HEK293T (cell line): ENCODE results near the gene FOXN1.

ENCODE experiments used
- ARNT ChIP-seq: fragments of 450-650 bp; IDR thresholded peaks from 2 replicates; pipeline ENCODE4 v1.6.1; 2017; ENCODE audit warnings: mild to moderate bottlenecking
- BHLHE40 ChIP-seq: fragments of 450-650 bp; IDR thresholded peaks from 2 replicates; pipeline ENCODE4 v1.6.1; 2016; ENCODE audit warnings: mild to moderate bottlenecking, moderate library complexity, borderline replicate concordance
- CTBP1 ChIP-seq: fragments of 450-650 bp; IDR thresholded peaks from 2 replicates; pipeline ENCODE4 v1.6.1; 2016; ENCODE audit warnings: borderline replicate concordance
- ELF4 ChIP-seq: fragments of 450-650 bp; IDR thresholded peaks from 2 replicates; pipeline ENCODE4 v1.6.1; 2017; ENCODE audit warnings: antibody characterized with exemption
- FOXA1 ChIP-seq: fragments of 450-650 bp; IDR thresholded peaks from 2 replicates; pipeline ENCODE4 v1.6.1; 2016; ENCODE audit warnings: mild to moderate bottlenecking
- FOXK2 ChIP-seq: fragments of 450-650 bp; IDR thresholded peaks from 2 replicates; pipeline ENCODE4 v1.6.1; 2016; ENCODE audit warnings: mild to moderate bottlenecking
- FOXM1 ChIP-seq: fragments of 450-650 bp; IDR thresholded peaks from 2 replicates; pipeline ENCODE4 v1.6.1; 2017; ENCODE audit warnings: mild to moderate bottlenecking, borderline replicate concordance
- L3MBTL2 ChIP-seq: fragments of 450-650 bp; conservative IDR thresholded peaks from 2 replicates; pipeline ENCODE4 v1.6.1; 2016; ENCODE audit warnings: mild to moderate bottlenecking
- NFRKB ChIP-seq: fragments of 450-650 bp; IDR thresholded peaks from 2 replicates; pipeline ENCODE4 v1.6.1; 2016; ENCODE audit warnings: mild to moderate bottlenecking, moderate library complexity
- PKNOX1 ChIP-seq: fragments of 450-650 bp; IDR thresholded peaks from 2 replicates; pipeline ENCODE4 v1.6.1; 2016
- SP1 ChIP-seq: fragments of 450-650 bp; IDR thresholded peaks from 2 replicates; pipeline ENCODE4 v1.6.1; 2017
- SUZ12 ChIP-seq: fragments of 450-650 bp; IDR thresholded peaks from 2 replicates; pipeline ENCODE4 v1.6.1; 2016; ENCODE audit warnings: mild to moderate bottlenecking

- TF ChIP-seq PKNOX1 (no peak), BHLHE40 (no peak), NFRKB (no peak), FOXK2 (no peak), SP1 (no peak), SUZ12 (no peak), ELF4 (no peak), L3MBTL2 (no peak), ARNT (no peak), FOXM1 (no peak), CTBP1 (no peak), FOXA1 (no peak)
These were observed 31.1 kb downstream of the FOXN1 start for GRCh38 chr17:28537219-28537610.
